ENCODE data around the gene PPP1CA.

The PPP1CA gene

DNA sequence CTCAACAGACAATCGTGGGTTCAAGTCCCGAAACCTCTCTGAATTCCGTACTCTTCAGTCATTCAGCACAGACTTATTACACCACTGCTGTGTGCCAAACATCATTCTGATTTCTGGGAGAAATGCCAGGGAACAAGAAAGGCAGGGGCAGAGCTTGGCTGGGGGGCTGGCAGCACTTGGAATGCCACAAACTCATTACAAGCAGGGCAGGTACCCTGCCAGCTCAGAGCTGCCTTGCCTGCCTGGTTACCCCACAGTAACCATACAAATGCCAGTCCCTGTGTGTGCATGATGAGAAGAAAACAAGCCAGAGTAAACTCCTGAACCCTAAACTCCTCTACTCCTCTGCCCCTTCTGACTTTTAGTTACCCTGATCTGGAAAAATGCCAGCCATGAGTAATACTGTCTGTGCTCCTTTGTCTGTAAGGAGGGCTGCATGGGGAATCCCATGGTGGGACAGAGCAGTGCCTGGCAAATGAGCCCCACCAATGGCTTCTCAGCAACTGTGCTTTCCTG, 16.7 kb downstream of the PPP1CA start:
- DNase-seq (ENCODE audit: low read depth in 3 of 3) = no peak

DNA sequence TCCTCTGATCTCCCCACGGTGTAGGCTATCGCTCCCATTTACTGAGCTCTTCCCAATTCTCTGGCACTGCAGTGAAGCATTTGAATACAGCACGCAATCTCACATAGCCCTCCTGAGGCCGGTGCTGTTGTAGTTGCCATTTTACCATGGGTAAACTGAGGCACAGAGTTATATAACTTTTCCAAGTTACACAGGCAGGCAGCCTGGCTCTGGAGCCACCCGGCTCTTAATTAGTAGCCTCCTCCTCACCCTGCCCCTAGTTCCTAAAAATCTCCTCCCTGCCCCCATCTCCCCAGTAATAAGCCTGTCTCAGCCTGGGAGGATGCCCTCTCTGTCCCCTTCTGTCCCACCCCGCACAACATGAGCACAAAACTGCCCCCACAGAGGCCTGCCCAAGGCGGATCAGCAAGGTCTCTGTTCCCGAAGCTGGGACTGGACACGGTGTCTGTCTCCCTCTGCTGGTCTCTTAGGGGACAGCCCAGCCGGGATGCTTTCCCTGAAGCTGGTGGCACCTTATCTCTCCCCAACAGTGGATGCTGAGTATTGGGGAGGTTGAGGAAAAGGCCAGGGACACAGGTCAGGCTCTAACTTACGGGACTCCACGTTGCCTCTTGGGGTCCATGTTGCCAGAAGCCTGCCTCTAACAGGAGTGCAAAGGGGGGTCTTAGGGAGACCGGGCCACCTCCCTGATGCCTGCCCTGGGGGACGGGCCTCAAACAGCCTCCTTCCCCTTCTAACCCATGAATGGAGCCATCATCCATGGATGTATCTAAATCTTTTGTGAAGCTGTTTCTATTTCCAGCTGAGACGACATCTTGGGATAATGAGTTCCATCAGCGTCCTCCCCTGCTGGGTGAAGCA, 19.2 kb downstream of the PPP1CA start:
- peak in 2 of 3 experiments; percentile 70 to 74 for DNase-seq (ENCODE audit: low read depth in 3 of 3)

DNA sequence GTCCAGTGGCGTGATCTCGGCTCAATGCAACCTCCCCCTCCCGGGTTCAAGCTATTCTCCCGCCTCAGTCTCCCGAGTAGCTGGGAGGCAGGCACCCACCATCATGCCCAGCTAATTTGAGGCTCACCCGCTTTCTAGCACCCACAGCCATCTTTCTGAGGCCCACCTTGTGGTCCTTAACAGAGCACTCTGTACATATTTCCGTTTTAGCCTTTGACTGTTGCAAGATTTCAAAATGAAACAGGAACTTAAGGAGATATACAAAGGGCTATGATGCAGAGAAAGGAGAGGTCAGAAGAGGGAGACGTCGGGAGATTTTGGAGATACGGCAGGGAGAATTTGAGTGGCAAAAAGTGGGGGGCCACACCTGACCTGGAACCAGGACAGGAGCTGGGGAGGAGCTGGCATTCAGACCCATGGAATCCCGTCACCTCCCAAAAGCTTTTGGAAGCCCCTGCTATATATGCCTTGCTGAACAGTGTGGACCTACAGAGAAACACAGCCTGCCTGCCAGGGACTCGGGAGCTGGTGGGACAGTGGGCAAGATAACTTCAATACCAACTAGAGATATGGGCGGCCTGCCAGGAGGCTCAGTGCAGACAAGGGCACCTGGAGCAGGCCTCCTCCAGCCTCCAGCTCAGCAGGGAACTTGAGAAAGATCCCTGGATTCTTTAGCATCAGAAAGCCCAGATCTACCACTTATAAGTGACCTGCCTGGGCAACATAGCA, 20.2 kb downstream of the PPP1CA start:
- no peak for DNase-seq (ENCODE audit: low read depth in 3 of 3)

DNA sequence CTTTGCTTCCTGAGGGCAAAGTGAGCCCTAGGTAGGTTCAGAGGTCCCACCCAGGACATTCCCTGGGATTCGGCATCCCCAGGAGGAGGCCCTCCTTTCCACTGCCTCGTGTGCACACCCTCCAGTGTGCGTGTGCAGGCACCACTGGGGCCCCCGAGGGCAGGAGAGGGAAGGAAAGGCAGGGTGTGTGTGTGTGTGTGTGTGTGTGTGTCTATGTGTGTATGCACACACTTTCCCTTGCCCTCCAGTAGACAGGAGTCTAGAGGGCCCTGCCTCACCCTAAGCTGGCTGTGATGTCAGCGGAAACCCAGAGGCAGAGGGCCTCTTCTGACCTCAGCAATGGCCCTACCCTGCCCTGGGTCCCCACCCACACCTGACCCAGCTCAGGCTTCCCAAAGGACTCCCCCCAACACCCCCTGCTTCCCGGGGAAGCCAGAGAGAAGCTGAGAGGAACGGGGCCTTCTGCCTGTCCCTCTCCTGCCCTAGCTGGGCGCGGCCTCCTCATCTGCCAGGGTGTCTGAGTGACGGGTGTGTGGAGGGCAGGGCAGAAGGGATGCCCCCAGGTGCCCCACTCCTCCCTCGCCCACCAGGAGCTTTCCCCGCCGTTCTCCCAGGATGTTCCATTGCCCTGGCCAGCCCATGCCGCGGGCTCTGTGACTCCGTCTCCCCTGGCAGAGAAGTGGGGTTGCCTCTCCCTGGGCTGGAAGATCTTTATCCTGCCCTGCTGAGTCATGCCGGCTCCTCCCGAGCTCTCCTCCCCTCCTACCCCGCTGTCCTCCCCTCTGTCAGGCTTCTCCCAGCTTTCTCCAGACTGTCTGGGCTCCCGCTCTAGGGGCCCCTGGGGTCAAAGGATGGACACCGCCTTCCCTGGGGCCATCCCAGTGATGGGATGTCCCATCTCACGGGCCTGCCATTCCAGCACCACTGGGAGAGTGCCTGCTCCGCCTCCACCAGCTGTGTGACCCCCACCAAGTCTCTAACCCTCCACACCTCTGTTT, 22.3 kb downstream of the PPP1CA start:
- DNase-seq (ENCODE audit: low read depth in 3 of 3) = no peak

DNA sequence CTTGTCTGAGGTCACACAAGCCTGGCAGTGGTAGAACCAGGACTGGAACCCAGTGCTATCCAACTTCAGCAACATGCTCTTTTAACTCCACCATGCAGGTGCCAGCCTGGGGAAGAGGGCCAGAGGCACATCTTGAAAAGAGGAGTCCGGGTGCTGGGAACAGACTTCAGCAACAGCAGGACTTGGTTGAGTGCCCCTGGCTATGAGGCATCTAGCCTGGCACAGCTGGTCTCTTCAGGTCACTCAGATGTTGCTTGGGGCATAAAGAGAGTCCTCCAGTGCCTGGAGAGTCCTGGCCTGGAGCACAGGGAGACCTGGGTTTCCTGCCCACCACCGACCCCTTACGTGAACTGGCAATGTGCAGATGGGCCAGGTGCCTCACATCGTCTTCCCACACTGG, 23.1 kb downstream of the PPP1CA start:
- no peak for DNase-seq (ENCODE audit: low read depth in 3 of 3)

DNA sequence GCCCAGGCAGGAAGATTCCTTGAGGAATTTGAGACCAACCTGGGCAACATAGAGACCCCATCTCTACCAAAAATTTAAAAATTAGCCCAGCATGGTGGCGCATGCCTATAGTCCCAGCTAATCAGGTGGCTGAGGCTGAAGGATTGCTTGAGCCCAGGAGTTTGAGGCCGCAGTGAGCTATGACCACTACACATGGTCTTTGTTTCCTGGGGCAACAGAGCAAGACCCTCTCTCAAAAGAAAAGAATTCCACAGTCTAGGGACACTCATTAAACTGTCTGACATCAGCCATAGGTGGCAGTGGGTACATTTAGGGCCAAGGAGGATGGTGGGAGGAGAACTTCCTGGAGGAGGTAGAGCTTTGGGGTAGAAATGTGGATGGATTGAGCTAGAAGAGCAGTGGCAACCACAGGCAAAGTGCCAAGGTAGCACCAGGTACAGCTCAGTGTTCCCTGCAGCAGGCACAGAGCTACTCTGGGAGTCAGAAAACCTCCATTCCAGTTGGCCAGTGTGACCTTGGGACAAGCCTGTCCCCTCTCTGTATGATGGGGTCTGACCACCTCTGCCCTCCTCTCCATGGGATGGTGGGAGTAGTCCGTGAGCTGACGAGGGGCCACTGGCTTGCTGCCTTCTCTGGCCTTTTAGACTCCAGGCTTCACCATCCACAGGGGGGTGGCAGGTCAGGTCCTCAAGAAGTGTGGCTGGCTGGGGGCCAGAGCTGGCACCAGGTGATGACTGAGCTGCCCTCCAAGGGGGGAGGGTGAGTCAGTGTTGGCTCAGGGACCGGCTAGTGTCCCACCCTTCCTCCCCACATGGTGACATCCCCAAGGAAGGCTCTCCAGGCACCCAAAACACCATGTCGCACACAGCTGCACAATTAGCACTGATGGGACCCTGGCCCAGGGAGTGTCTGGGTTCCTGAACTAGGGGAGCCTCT, 24.5 kb downstream of the PPP1CA start:
- DNase-seq (ENCODE audit: low read depth in 3 of 3) = no peak

DNA sequence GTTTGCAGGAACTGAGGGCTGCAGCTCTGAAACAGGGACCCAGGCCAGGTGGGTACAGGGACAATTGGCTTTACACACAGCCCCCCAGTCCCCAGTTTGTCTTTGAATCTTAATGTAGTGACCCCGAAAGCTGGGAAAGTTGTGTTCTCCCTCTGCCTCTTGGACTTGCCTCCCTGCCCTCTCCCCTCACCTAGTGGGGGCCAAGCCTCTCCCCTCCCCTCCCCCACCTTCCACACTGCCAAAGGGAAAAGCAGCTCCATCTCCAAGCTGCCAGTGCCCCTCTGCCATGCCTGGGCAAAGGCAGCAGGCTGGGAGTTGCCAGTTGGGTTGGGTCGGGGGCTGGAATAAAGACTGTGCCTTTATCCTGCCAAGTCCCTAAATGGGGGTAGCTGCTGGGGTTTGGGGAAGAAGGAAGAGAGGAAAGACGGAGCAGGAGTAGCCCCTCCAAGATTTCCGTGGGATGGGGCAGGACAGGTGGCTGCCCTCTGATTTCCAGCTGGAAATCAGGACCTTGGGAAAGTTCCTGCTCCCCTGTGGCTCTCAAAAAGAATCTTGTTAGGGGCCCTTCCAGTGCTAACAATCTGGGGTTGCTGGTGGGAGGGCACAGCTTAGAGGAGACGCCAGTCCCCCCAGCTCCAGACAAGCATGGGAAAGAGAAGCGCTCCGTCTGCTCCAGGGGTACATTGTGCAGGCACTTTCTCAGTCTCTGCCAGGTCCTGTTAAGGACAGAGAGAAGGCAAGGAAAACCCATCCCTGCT, 25.4 kb downstream of the PPP1CA start:
- no peak for DNase-seq (ENCODE audit: low read depth in 3 of 3)

DNA sequence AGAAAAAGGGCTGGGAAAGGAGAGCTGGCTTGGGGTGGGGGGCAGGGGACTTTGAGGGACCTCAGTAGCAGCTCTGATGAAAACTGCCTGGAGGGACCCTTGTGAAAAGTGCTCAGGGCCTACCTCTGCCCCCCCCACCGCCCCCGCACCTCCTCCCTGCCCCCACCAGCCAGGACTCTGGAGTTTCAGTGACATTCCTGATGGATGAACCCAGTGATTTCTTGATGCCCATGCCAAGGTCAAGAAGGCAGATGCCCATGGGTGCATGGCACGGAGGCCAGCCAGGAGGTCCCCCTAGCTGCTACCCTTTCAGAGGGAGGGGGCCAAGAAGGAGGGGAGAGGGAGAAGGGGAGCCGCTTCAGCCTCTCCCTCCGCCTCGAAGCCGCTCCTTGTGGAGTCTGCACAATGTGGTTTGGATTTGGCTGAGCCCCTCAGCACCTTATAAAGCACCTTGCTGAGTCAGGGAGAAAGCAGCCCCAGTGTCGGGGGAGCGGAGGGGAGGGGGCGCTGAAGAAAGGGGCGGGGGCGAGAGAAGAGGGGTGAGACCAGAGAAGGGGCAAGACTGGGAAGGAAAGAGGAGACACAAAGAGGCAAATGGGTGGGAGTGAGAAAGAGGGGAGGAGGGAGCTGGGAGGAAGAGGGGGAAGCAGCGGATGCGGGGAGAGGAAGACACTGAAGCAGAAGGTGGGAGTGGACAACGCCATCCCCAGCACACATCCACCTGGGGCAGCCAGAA, 26.2 kb downstream of the PPP1CA start:
- no peak for DNase-seq (ENCODE audit: low read depth in 3 of 3)

DNA sequence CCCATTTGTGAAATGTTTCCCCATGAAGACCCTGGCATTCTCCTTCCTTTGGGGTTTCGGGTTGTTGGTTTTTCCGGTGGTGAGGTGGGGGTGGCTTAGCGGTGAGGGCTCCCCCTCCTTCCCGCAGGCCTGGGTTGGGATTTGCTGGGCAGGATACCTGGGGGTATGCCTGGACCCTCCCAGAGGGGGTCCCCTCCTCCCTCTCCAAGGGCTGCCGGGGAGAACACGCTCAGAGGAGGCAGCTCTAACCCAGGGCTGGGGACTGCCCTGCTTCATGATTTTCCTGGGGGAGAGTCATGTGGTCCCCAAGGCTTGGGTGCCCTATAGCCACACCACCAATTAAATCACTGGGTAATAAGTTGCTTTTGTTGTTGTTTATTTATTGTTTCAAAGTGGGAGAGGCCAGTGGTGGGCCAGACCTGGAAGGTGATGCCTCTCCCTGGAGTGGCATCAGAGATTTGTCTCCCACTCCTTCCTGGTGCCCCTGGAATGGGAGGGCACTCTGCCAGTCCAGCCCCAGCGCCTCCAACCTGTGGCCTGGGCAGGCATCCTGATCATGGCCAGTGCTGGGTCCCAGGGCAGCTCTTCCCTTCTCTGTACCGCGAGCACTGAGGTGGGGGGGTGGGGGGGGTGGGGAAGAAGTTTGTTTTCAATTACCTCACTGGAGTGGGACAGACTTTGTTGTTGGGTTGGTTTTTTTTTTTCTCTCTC, 26.9 kb downstream of the PPP1CA start:
- no peak for DNase-seq (ENCODE audit: low read depth in 3 of 3)

DNA sequence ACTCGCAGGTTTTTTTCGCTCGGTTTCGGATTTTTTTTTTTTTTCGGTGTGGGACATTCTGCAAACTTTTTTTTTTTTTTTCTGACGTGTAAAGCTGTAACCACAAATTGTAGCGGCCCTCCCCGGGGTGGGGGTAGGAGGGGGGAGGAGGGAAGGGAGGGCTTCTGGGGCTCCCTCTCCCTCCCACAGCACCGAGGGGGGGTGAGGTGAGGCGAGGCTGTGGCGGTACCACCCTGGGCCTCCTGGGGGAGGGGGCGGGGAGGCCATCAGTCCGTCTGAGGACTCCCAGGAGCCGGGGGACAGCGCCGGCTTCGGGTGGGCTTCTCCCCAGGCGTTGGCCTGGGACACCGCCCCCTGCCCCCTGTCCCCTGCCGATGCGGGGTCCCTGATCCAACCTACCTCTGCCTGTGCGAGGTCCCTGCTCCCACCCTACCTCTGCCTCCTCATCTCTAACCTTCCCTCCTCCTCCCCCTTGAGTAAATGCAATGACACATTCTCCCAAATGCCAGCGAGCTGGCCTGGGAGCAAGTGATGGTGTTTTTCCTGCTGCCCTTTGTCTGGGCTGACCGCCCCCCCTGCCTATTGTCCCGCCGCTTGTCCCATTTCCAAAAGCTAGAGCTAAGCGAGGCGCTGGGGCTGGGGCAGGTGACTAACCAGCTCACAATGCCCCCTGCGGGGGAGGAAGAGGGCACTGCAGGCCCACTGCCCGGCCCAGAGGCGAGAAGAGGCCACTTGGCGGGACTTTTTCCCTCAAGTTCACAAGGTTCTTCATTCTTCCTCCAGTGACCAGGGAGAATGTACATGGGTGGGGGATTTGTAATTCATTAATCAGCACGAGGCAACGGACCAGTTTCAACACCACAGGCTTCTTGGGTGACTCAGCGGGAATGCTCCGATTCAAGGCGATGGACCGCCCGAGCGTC, 27.7 kb downstream of the PPP1CA start:
- DNase-seq (ENCODE audit: low read depth in 3 of 3) = peak in 2 of 3 experiments; percentile 52 to 62

DNA sequence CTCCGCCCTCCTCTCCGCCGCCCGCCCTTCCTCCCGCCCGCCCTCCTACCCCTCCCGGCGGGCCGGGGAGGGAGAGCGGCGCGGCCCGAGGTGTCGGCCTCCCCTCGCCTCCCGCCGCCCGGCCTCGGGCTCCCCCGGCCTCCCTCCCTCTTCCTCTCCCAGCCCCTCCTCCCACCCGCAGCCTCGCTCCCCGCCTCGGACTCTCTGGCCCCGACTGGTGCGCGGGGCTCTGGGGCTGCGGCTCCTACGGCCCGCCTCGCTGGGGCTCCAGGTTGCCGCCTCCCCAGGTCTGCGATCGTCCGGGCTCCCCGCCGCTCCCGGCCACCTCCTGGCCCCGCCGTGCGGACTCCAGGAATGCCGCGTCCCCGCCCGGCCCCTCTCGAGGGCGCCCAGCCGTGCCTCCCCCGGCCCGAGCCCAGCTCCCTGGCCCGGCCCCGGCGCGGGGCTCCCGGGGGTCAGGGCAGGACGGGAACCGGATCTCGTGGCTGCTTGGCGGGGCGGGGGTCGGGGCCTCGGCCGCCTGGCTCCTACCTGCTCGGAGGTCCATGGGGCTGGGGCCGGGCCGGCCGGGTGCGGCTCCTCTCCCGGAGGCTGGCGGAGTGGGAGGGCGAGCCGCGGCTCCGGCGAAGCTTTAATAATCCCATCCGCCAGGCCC, 28.5 kb downstream of the PPP1CA start, which contains the start of gene CLCF1:
TSS of gene CLCF1 (minus strand) at position 606 of the 655 bp plus-strand sequence. CDS start at position 547, 59 bp downstream.
- no peak for DNase-seq (ENCODE audit: low read depth in 3 of 3)

DNA sequence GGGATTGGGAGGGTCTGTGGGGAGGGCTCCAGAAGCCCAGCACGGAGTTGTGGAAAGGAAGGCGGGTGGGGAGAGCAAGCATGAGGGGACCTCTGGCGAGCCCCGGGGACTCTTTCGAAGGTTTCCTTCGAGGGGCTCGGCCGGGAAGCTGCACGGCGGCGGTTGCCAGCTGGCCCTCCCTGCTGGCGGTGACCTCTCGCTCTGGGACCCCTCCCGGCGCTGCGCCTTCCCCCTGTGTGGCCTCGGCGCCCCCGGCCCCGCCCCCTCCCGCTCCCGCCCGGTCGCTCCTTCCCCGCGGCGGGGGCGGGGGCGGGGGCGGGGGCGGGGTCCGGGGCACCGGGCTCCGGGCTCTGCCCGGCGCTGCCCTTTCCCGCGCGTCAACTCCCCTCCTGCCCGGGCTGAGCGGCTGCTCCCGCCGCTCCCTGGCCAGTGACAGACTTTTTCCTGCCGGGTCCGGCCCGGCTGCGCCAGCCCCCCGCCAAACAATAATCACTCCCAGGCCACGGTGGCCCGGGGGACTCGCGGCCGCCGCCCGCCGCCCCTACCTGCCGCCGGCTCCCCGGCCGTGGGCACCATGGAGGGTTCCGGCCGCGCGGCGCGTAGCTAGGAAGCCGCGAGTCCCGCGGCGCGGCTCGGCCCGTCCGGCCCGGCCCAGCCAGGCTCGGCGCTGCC, 29.2 kb downstream of the PPP1CA start:
- DNase-seq (ENCODE audit: low read depth in 3 of 3) = no peak

DNA sequence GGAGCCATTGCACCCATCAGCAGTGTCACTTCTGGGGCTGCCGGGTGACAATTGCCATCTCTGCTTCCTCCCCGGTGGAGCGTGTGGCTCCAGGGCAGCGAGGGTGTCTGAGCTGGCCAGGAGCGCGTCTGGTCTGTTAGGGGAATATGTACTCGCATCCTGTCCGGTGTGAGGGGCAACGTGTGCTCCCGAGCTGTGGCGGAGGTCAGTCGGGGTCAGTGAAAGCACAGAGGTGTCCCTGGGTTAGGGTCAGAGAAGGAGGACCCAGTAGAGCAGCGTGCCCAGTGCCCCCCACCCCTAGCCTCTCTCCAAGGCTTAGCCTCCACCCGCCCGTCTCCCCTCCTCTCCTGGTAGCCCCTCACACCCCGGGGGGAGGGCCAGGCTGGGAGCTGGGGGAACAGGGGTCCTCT, 29.7 kb downstream of the PPP1CA start:
- no peak for DNase-seq (ENCODE audit: low read depth in 3 of 3)

DNA sequence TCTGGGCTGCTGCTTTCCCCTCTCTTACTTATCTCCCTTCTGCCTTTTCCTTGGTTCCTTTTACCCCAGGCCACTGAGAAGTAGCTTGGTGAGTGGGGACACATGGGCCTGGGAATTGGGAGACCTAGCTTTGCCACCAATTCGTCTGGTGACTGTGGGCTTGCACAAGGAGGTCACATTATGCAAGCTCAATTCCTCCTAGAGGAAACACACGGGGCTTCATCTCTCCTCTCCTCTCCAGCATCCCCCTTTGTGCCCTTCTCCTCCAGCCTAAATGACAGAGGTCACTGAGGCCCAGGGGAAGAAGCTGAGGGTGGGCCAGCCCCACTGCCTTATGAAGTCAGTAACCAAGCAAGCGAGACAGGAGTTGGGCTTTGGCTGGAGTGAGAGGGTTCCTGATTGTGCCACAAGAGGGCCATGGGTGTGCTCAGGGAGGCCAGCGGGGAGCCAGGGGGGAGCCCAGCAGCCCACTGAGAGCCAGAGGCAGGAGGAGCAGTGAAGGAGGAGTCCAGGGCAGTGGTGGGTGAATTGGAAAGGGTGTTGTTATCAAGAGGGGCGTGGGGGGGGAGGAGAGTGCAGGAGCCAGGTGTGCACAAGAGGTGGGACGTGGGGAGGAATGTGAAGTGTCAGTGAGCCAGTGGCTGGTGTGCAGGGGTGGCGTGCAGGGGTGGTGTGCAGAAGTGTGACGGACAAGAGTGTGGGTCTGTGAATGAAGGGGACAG, 30.3 kb downstream of the PPP1CA start:
- no peak for DNase-seq (ENCODE audit: low read depth in 3 of 3)

DNA sequence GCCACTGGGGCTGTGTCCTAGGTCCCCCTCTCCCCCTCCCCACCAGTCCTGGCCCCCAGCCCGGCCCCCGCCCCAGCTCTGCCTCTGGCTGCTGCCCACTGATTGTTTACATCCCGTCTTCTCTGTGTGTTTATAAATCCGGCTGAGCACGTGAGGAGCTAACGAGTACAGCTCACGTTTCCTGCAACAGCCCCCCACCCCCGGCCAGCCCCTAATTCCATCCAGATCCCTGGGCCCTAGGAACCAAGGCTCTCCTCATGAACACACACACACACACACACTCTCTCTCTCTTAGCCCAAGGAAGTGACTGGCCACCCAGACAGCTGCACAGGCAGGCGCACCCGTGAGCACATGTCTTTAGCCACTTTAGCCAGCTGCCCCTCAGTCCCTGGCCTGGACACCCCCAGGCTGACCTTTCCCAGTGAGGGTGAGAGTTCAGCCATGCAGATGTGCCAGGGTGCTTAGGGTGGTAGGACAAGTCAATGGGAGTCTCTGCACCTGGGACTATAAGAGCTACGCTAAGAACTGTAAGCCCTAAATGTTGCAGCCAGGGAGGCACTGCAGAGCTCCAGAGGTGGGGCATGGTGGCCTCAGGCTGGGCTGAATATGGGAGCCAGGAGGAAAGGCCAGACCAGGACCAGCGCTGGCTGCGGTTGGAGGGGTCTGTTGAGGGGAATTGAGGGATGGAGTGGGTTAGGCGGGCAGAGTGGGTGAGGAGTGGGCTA, 31.1 kb downstream of the PPP1CA start:
- DNase-seq (ENCODE audit: low read depth in 3 of 3) = no peak
